Nephron progenitor cell (in vitro differentiated cells): ENCODE measurements around the gene C1orf167.

Experiments used
- DNase-seq: peaks from one replicate; pipeline ENCODE4 v3.0.0; 2021
- H3K27ac Mint-ChIP-seq: 2 replicates; pipeline ENCODE4 v1.8.0; 2021; ENCODE audit warnings: mild to moderate bottlenecking, moderate library complexity, mixed read lengths
- H3K27me3 Mint-ChIP-seq: 2 replicates; pipeline ENCODE4 v1.8.0; 2021; ENCODE audit warnings: mild to moderate bottlenecking, low read depth, mixed read lengths; ENCODE audit not compliant: poor library complexity
- H3K36me3 Mint-ChIP-seq: 2 replicates; pipeline ENCODE4 v1.8.0; 2021; ENCODE audit warnings: low read depth, mixed read lengths
- H3K4me1 Mint-ChIP-seq: 2 replicates; pipeline ENCODE4 v1.8.0; 2021; ENCODE audit warnings: mixed read lengths
- H3K4me3 Mint-ChIP-seq: 2 replicates; pipeline ENCODE4 v1.8.0; 2021; ENCODE audit warnings: mild to moderate bottlenecking, moderate library complexity, mixed read lengths
- H3K9me3 Mint-ChIP-seq: 2 replicates; pipeline ENCODE4 v1.8.0; 2021; ENCODE audit warnings: mild to moderate bottlenecking, moderate library complexity, mixed read lengths
- CTCF ChIP-seq: fragments of 200-600 bp; sonication (generic); IDR thresholded peaks from 2 replicates; pipeline ENCODE4 v1.5.0; 2021; ENCODE audit warnings: antibody characterized with exemption

C1orf167 gene

GRCh38 chr1:11738783-11739182 lies 23.2 kb upstream of the C1orf167 start:
- Mint-ChIP-seq H3K4me3 (no peak overlapping the region), H3K27ac (no peak overlapping the region), H3K36me3 (no peaks in the 10 kb centered on the region), H3K27me3 (peaks cover 2% of the 10 kb centered on the region), H3K4me1 (peaks cover 40% of the 10 kb centered on the region), H3K9me3 (no peaks in the 10 kb centered on the region)
- DNase-seq: no peak
- no peak for TF ChIP-seq CTCF

DNA sequence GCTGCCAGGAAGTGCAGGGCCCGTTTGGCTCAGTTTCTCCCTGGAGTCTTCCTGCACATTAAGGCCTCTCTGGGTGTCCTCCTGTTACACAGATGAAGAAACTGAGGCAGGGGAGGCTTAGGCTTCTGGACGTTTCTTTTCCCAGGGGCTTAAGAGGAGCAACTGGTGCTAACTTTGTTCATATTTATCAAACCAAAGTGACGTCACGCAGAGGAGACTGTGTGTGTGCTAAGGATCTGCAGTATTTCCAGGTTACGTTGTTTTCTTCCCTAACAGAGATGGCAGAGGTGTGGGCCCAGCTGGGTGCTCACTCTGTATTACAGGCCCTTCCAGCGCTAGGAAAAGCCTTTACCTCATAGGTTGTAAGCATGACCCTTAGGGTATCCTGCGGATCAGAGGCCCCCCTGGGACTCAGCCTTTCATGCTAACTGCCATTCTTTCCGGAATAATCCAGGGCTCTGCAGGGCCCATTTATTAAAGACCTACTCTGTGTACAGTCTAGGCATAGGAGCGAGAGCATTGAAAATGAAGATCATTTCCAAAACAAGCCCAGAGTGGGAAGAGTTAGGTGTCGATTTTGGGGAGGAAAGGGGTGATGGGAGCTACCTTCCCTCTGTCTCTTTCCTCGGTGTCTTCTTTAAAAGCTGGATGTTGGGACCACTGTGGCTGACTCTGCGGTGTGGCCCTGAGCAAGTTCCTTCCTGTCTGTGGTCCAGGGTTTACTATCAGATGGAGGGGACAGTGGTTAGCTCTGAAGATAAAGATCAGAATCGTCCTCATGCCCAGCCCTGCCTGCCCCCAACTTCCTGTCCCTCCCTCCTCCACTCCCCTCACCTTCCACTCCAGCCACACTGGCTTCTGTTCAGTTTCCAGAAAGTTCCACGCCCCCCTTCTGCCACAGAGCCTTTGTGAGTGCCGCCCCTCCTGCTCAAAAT lies 21.5 kb upstream of the C1orf167 start:
- no peak for DNase-seq
- peaks cover 2% of the 10 kb centered on the region for H3K27me3 Mint-ChIP-seq

GRCh38 chr1:11741482-11741881 lies 20.5 kb upstream of the C1orf167 start:
- Mint-ChIP-seq H3K27me3 (peaks cover 2% of the 10 kb centered on the region), H3K4me3 (no peak overlapping the region), H3K36me3 (peaks cover 2% of the 10 kb centered on the region), H3K9me3 (no peaks in the 10 kb centered on the region), H3K4me1 (peaks cover 32% of the 10 kb centered on the region), H3K27ac (no peak overlapping the region)
- no peak for DNase-seq
- no peak for TF ChIP-seq CTCF

More for the DNA sequence above, 21.5 kb upstream of the C1orf167 start:
- Mint-ChIP-seq H3K36me3 (no peaks in the 10 kb centered on the region), H3K4me1 (peaks cover 36% of the 10 kb centered on the region), H3K9me3 (no peaks in the 10 kb centered on the region), H3K4me3 (peak overlapping the region; percentile 32), H3K27ac (peak overlapping the region; percentile 39)
- TF ChIP-seq CTCF: no peak

DNA sequence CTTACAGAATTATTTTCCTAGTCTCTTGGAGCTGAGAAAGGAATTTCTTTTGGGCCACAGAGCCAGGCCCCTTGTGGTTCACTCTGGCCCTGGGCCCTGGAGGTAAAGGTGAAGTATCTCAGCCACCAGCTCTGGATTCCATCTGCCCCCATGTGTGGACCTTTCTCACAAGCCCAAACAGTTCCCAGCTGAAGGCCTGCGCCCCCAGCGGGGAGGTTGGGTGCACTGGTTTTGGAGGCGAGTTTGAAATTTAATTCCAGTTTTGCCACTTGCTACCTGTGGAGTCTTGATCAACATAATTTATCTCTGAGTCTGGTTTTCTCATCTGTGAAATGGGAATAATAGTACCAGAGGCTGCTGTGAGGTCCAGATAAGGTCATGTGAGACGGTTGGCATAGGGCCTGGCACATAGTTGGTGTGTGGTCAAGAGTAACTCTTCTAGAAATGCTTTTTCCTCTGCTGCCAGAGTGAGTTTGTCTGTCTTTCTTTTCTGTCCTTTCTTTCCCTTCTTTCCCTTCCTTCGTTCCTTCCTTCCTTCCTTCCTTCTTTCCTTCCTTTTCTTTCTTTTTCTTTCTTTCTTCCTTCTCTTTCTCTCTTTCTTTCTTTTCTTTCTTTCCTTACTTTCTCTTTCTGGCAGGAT lies 20.0 kb upstream of the C1orf167 start:
- Mint-ChIP-seq H3K4me3 (no peak overlapping the region), H3K27ac (peak overlapping the region; percentile 66), H3K27me3 (peaks cover 2% of the 10 kb centered on the region)

DNA sequence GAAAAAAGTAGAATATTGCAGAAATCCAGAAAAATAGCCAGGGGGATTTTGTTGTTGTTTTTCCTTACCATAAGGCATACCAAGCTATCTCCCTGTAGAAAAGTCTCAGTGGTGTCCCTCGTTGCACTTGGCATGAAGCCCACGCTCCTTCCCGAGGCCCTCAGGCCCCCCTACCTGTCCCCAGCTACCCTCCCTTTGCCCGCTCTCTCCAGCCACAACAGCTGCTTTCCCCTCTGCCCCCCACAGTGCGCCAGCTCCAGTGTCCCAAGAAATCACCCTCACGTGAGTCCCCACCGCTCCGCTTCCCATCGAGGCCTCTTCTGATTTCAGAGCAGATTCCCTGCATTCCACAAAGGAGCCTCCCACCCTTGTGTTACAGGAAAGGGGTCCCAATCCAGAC lies 17.7 kb upstream of the C1orf167 start:
- H3K4me3 Mint-ChIP-seq: no peak overlapping the region

More for the DNA sequence above, 20.0 kb upstream of the C1orf167 start:
- no peak for DNase-seq
- TF ChIP-seq CTCF: no peak
- Mint-ChIP-seq H3K4me1 (peaks cover 30% of the 10 kb centered on the region), H3K36me3 (peaks cover 6% of the 10 kb centered on the region), H3K9me3 (no peaks in the 10 kb centered on the region)

More for the DNA sequence above, 17.7 kb upstream of the C1orf167 start:
- DNase-seq: no peak
- Mint-ChIP-seq H3K9me3 (no peaks in the 10 kb centered on the region), H3K4me1 (peaks cover 15% of the 10 kb centered on the region), H3K36me3 (peaks cover 6% of the 10 kb centered on the region), H3K27ac (peak overlapping the region; percentile 57), H3K27me3 (peaks cover 2% of the 10 kb centered on the region)
- TF ChIP-seq CTCF: no peak
